PFSK-1 (cell line): ENCODE measurements around the gene SKOR2.
A peak's percentile ranks its signal among the peaks of the same experiment; 100 is the strongest.

Experiments used
- FOXP2 ChIP-seq: optimal IDR thresholded peaks from 2 replicates; pipeline ENCODE3; 2011; ENCODE audit warnings: borderline replicate concordance, control low read depth, inconsistent platforms; ENCODE audit not compliant: insufficient read depth; ENCODE audit errors: extremely low read length, extremely low read depth
- POLR2AphosphoS5 ChIP-seq: IDR thresholded peaks from 2 replicates; pipeline ENCODE4 v1.6.1; 2012; ENCODE audit warnings: low read depth, mild to moderate bottlenecking, control low read depth, low read length, moderate library complexity
- SIN3A ChIP-seq: IDR thresholded peaks from 2 replicates; pipeline ENCODE4 v1.6.1; 2012; ENCODE audit warnings: mild to moderate bottlenecking, low read length, moderate library complexity, borderline replicate concordance; ENCODE audit not compliant: insufficient read depth
- TAF1 ChIP-seq: IDR thresholded peaks from 2 replicates; pipeline ENCODE4 v1.6.1; 2012; ENCODE audit warnings: low read length, control low read depth, borderline replicate concordance; ENCODE audit not compliant: insufficient read depth
- TF ChIP-seq, protein P1 (sequence below), 2 experiments: IDR thresholded peaks; 2 replicates each; pipeline versions ENCODE4 v1.6.1 to v1.8.0; 2011 to 2012; ENCODE audit warnings: low read depth in 2 of 2, low read length in 2 of 2, control low read depth in 1 of 2, inconsistent platforms in 1 of 2, mild to moderate bottlenecking in 1 of 2, moderate library complexity in 1 of 2; ENCODE audit not compliant: insufficient read depth in 1 of 2

SKOR2 gene

GRCh38 chr18:47179520-47179919 is 71.9 kb downstream of the SKOR2 start:
- no peak for TF ChIP-seq TAF1
- TF ChIP-seq, protein P1, sequence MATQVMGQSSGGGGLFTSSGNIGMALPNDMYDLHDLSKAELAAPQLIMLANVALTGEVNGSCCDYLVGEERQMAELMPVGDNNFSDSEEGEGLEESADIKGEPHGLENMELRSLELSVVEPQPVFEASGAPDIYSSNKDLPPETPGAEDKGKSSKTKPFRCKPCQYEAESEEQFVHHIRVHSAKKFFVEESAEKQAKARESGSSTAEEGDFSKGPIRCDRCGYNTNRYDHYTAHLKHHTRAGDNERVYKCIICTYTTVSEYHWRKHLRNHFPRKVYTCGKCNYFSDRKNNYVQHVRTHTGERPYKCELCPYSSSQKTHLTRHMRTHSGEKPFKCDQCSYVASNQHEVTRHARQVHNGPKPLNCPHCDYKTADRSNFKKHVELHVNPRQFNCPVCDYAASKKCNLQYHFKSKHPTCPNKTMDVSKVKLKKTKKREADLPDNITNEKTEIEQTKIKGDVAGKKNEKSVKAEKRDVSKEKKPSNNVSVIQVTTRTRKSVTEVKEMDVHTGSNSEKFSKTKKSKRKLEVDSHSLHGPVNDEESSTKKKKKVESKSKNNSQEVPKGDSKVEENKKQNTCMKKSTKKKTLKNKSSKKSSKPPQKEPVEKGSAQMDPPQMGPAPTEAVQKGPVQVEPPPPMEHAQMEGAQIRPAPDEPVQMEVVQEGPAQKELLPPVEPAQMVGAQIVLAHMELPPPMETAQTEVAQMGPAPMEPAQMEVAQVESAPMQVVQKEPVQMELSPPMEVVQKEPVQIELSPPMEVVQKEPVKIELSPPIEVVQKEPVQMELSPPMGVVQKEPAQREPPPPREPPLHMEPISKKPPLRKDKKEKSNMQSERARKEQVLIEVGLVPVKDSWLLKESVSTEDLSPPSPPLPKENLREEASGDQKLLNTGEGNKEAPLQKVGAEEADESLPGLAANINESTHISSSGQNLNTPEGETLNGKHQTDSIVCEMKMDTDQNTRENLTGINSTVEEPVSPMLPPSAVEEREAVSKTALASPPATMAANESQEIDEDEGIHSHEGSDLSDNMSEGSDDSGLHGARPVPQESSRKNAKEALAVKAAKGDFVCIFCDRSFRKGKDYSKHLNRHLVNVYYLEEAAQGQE (IDR thresholded peaks at IDR 0.05; ENCODE audit: insufficient read depth in 1 of 2, low read depth in 2 of 2, low read length in 2 of 2), result no peak
- no peak for TF ChIP-seq FOXP2
- no peak for TF ChIP-seq POLR2AphosphoS5
- TF ChIP-seq SIN3A, result no peak

- TF ChIP-seq FOXP2, result no peak
- peak; percentile 75; the same call in 1 of the 2 replicates for TF ChIP-seq TAF1
- TF ChIP-seq, protein P1 (IDR thresholded peaks at IDR 0.05; ENCODE audit: insufficient read depth in 1 of 2, low read depth in 2 of 2, low read length in 2 of 2), result no peak
- no peak for TF ChIP-seq SIN3A
- TF ChIP-seq POLR2AphosphoS5, result peak; percentile 88
These were observed 75.4 kb downstream of the SKOR2 start, which contains the start of gene IER3IP1 for GRCh38 chr18:47175898-47176575. IER3IP1 (minus strand) TSS chr18:47176364; CDS start chr18:47176277, 87 bp downstream.

DNA sequence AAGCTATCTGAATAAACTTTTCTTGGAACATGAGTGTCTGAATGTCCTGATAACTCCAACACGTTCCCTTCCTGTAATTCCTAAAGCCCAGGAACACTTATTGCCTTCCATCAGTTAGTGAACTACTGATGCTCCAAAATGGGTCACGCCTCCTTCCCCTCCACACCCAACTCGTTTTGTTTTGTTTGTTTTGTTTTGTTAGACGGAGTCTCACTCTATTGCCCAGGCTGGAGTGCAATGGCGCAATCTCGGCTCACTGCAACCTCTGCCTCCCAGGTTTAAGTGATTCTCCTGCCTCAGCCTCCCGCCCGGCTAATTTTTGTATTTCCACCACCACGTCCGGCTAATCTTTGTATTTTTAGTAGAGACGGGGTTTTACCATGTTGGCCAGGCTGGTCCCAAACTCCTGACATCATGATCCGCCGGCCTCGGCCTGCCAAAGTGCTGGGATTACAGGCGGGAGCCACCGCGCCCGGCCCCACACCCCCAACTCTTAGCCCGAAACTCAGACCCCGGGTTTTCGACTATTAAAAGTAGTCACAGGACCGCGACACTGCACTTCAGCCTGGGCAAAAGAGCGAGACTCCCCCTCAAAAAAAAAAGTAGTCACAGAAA is 76.1 kb downstream of the SKOR2 start:
- no peak for TF ChIP-seq POLR2AphosphoS5
- no peak for TF ChIP-seq SIN3A
- no peak for TF ChIP-seq TAF1
- TF ChIP-seq, protein P1 (IDR thresholded peaks at IDR 0.05; ENCODE audit: insufficient read depth in 1 of 2, low read depth in 2 of 2, low read length in 2 of 2), result no peak
- TF ChIP-seq FOXP2, result no peak

DNA sequence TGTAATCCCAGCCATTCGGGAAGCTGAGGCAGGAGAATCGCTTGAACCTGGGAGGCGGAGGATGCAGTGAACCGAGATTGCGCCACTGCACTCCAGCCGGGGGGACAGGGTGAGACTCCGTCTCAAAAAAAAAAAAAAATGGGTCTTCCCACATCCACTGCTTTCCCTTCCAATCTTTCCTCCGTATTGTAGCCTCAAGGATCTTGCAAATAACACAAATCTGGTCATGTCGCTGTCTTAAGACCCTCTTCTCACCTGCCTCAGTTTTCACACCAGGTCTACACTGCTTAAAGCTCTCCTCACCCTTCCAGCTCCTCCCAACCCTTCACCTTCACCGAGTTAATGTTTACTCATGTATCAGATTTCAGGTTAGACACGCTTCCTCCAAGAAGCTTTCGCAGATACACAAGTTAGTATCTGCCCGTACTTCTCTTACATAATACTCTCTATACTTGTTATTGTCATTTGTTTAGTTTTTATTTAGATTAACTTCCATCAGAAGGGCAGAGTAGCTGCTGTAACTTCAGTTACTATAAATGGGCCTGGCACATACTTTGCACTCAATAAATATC is 76.8 kb downstream of the SKOR2 start:
- TF ChIP-seq, protein P1 (IDR thresholded peaks at IDR 0.05; ENCODE audit: insufficient read depth in 1 of 2, low read depth in 2 of 2, low read length in 2 of 2), result no peak
- TF ChIP-seq FOXP2 (no peak), TAF1 (no peak), SIN3A (no peak), POLR2AphosphoS5 (no peak)
